GM12872 (cell line): ENCODE measurements around the gene CPNE4.

ENCODE experiments used
- CTCF ChIP-seq: IDR thresholded peaks from 3 replicates; pipeline ENCODE4 v1.5.1; 2011; ENCODE audit warnings: low read depth, mild to moderate bottlenecking, low read length, moderate library complexity; ENCODE audit not compliant: insufficient read depth

The CPNE4 gene

GRCh38 chr3:132003685-132004084 lies 31.1 kb downstream of the CPNE4 start:
- no peak for TF ChIP-seq CTCF

GRCh38 chr3:132001999-132002398 lies 32.8 kb downstream of the CPNE4 start:
- no peak for TF ChIP-seq CTCF

- no peak for TF ChIP-seq CTCF
Observed at GRCh38 chr3:132001036-132001435, 33.8 kb downstream of the CPNE4 start.

GRCh38 chr3:131998027-131998426 lies 36.8 kb downstream of the CPNE4 start:
- TF ChIP-seq CTCF = no peak

- TF ChIP-seq CTCF = no peak
Observed at GRCh38 chr3:131995891-131996290, 38.9 kb downstream of the CPNE4 start.

GRCh38 chr3:131989318-131989717 lies 45.5 kb downstream of the CPNE4 start:
- TF ChIP-seq CTCF = no peak

- TF ChIP-seq CTCF = no peak
Observed at GRCh38 chr3:131988209-131988608, 46.6 kb downstream of the CPNE4 start.

- TF ChIP-seq CTCF = no peak
Observed at GRCh38 chr3:131983689-131984088, 51.1 kb downstream of the CPNE4 start.
